Measurements from ENCODE around the gene DIPK2A. TPM values are rescaled to one million over a fixed set of nuclear protein-coding genes. Genes with fewer than 3 reads are reported as not detected.

The DIPK2A gene
- total RNA-seq, 1 experiment from 2014 or later, result 22.0 TPM

DNA sequence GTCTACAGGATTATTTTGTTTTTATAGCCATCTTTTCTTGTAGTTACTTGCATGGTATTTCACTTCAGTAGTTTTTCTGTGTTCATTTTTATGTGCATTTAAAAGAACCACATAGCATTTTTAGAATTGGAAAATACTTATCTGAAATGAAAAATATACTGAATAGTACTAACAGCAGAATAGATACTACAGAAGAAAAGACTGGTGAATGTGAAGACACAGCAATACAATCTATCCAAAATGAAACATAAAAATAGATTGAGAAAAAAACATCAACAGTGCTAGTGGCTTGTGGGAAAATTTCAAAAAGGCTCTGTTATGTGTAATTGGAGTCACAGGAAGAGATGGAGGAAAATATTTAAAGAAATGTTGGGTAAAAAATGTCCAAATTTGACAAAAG, 12.7 kb upstream of the DIPK2A start:
- Mint-ChIP-seq H3K4me3 (no peak overlapping the region), H3K36me3 (ENCODE audit: insufficient read depth in 1 of 3, low read depth in 3 of 3) (peaks cover 0 to 19% (median 6%) of the 10 kb centered on the region in 3 experiments; a peak in 5 of 7 replicates), H3K9me3 (peaks cover 7 to 10% of the 10 kb centered on the region in 2 experiments; a peak in 4 of 5 replicates), H3K27ac (no peak overlapping the region), H3K27me3 (ENCODE audit: low read depth) (no peaks in the 10 kb centered on the region), H3K4me1 (peaks cover 6 to 8% of the 10 kb centered on the region in 2 experiments; a peak in 3 of 4 replicates)
- Histone ChIP-seq H3K9ac (ENCODE audit: extremely low read depth, insufficient read length, low read length) (no peak overlapping the region), H3T11ph (ENCODE audit: low read length) (no peak overlapping the region), H3K23ac (ENCODE audit: insufficient read length, low read depth, low read length) (no peak overlapping the region), H2AK5ac (ENCODE audit: insufficient read length, low read length) (no peak overlapping the region), H4K20me1 (ENCODE audit: control insufficient read depth, insufficient read depth, insufficient read length) (no peaks in the 10 kb centered on the region), H3K23me2 (ENCODE audit: insufficient read length, low read depth, low read length, poor library complexity, severe bottlenecking) (no peaks in the 10 kb centered on the region), H3K79me2 (ENCODE audit: insufficient read depth, low read length) (no peaks in the 10 kb centered on the region), H3K18ac (ENCODE audit: insufficient read length, low read depth, low read length) (no peak overlapping the region), H3K14ac (ENCODE audit: insufficient read depth, low read length) (no peak overlapping the region), H3K4me1 (ENCODE audit: insufficient read depth, low read length) (peaks cover 2% of the 10 kb centered on the region; the same call in 1 of the 2 replicates), H2AFZ (ENCODE audit: low read length) (no peak overlapping the region), H3K27me3 (ENCODE audit: insufficient read depth, low read length) (no peaks in the 10 kb centered on the region), H3K79me1 (ENCODE audit: insufficient read depth, low read depth, low read length, poor library complexity, severe bottlenecking) (no peaks in the 10 kb centered on the region), H3K4ac (ENCODE audit: low read depth, low read length) (no peak overlapping the region), H4K91ac (ENCODE audit: insufficient read length, low read depth, low read length) (no peak overlapping the region), H4K5ac (ENCODE audit: insufficient read length, low read depth, low read length) (no peak overlapping the region), H2BK15ac (ENCODE audit: low read depth, low read length) (no peak overlapping the region), H3K56ac (ENCODE audit: insufficient read length, low read depth, low read length) (no peak overlapping the region), H3K27ac (ENCODE audit: insufficient read length, low read depth, low read length) (no peak overlapping the region), H2BK120ac (ENCODE audit: low read depth, low read length, poor library complexity, severe bottlenecking) (no peak overlapping the region), H2BK20ac (ENCODE audit: low read depth, low read length, poor library complexity, severe bottlenecking) (no peak overlapping the region), H2BK12ac (ENCODE audit: insufficient read length, low read depth, low read length) (no peak overlapping the region), H2BK5ac (ENCODE audit: insufficient read length, low read length) (no peak overlapping the region), H3K4me2 (ENCODE audit: insufficient read depth, insufficient read length, low read length) (no peak overlapping the region), H4K8ac (replicated peaks; ENCODE audit: insufficient read length, low read depth, low read length) (no peak overlapping the region), H3K9me3 (ENCODE audit: control insufficient read depth, low read depth, low read length) (no peaks in the 10 kb centered on the region)
- DNase-seq, result no peak
- TF ChIP-seq, protein P1, sequence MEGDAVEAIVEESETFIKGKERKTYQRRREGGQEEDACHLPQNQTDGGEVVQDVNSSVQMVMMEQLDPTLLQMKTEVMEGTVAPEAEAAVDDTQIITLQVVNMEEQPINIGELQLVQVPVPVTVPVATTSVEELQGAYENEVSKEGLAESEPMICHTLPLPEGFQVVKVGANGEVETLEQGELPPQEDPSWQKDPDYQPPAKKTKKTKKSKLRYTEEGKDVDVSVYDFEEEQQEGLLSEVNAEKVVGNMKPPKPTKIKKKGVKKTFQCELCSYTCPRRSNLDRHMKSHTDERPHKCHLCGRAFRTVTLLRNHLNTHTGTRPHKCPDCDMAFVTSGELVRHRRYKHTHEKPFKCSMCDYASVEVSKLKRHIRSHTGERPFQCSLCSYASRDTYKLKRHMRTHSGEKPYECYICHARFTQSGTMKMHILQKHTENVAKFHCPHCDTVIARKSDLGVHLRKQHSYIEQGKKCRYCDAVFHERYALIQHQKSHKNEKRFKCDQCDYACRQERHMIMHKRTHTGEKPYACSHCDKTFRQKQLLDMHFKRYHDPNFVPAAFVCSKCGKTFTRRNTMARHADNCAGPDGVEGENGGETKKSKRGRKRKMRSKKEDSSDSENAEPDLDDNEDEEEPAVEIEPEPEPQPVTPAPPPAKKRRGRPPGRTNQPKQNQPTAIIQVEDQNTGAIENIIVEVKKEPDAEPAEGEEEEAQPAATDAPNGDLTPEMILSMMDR (conservative IDR thresholded peaks at IDR 0.05), result no peak

Data from H9 (cell line).